GM23338 (cell line): ENCODE data around the gene PRKX. TPM values are rescaled to one million over a fixed set of nuclear protein-coding genes. Genes with fewer than 3 reads are reported as not detected.
"Not testable (repeated sequence)": the region's sequence is repeated elsewhere in the genome, so short reads cannot be mapped to it uniquely, and the experiment has no call there.

ENCODE experiments used
- ATAC-seq: fragments of 200-7000 bp; cut with Tn5 transposase; 3 replicates; pipeline ENCODE4 v1.9.1; 2020
- DNase-seq: peaks from one replicate; pipeline ENCODE4 v3.0.0-alpha.2; 2015; ENCODE audit warnings: low spot score
- H2AFZ ChIP-seq: fragments of 200-600 bp; sonication (generic); 2 replicates; pipeline ENCODE4 v1.8.0; 2016; ENCODE audit warnings: antibody characterized with exemption, mild to moderate bottlenecking, moderate library complexity
- H3F3A ChIP-seq: fragments of 200-600 bp; sonication (generic); replicated peaks from 2 replicates; pipeline ENCODE4 v1.8.0; 2017; ENCODE audit warnings: antibody characterized with exemption, mixed run types, low read depth
- H3K27ac ChIP-seq: fragments of 200-600 bp; sonication (generic); 2 replicates; pipeline ENCODE4 v1.6.1; 2016; ENCODE audit warnings: low read depth
- H3K27me3 ChIP-seq: fragments of 200-600 bp; sonication (generic); 2 replicates; pipeline ENCODE4 v1.8.0; 2016; ENCODE audit warnings: mild to moderate bottlenecking, mixed run types, moderate library complexity; ENCODE audit not compliant: insufficient read depth
- H3K36me3 ChIP-seq: fragments of 200-600 bp; sonication (generic); 2 replicates; pipeline ENCODE4 v1.8.0; 2016; ENCODE audit warnings: mild to moderate bottlenecking; ENCODE audit not compliant: insufficient read depth
- H3K4me1 ChIP-seq: fragments of 200-600 bp; sonication (generic); 2 replicates; pipeline ENCODE4 v1.8.0; 2016; ENCODE audit warnings: mild to moderate bottlenecking, moderate library complexity; ENCODE audit not compliant: insufficient read depth
- H3K4me2 ChIP-seq: fragments of 200-600 bp; sonication (generic); 2 replicates; pipeline ENCODE4 v1.7.1; 2017; ENCODE audit warnings: mixed run types
- H3K4me3 ChIP-seq: fragments of 200-600 bp; sonication (generic); 2 replicates; pipeline ENCODE4 v1.6.1; 2016; ENCODE audit warnings: mixed run types
- H3K79me2 ChIP-seq: fragments of 200-600 bp; sonication (generic); replicated peaks from 2 replicates; pipeline ENCODE4 v1.8.0; 2017; ENCODE audit warnings: mild to moderate bottlenecking; ENCODE audit not compliant: insufficient read depth
- H3K9me2 ChIP-seq: fragments of 200-600 bp; sonication (generic); 2 replicates; pipeline ENCODE4 v1.8.0; 2017; ENCODE audit not compliant: insufficient read depth
- H4K20me1 ChIP-seq: fragments of 200-600 bp; sonication (generic); replicated peaks from 2 replicates; pipeline ENCODE4 v1.8.0; 2017; ENCODE audit warnings: mild to moderate bottlenecking; ENCODE audit not compliant: insufficient read depth
- H3K27ac Mint-ChIP-seq: 2 replicates; pipeline ENCODE4 v1.8.0; 2020; ENCODE audit warnings: inconsistent platforms, mild to moderate bottlenecking, moderate library complexity, mixed read lengths
- H3K27me3 Mint-ChIP-seq: 3 replicates; pipeline ENCODE4 v1.8.0; 2022; ENCODE audit warnings: low read depth, mild to moderate bottlenecking, moderate library complexity, mixed read lengths, inconsistent platforms; ENCODE audit not compliant: insufficient read depth, poor library complexity
- H3K36me3 Mint-ChIP-seq: 3 replicates; pipeline ENCODE4 v1.8.0; 2021; ENCODE audit warnings: low read depth, mild to moderate bottlenecking, inconsistent platforms, moderate library complexity, mixed read lengths
- H3K4me1 Mint-ChIP-seq: 3 replicates; pipeline ENCODE4 v1.8.0; 2020; ENCODE audit warnings: mild to moderate bottlenecking, inconsistent platforms, mixed read lengths
- H3K4me3 Mint-ChIP-seq: 3 replicates; pipeline ENCODE4 v1.8.0; 2021; ENCODE audit warnings: moderate library complexity, mild to moderate bottlenecking, inconsistent platforms, mixed read lengths
- H3K9me3 Mint-ChIP-seq: 3 replicates; pipeline ENCODE4 v1.8.0; 2020; ENCODE audit warnings: moderate library complexity, mild to moderate bottlenecking, inconsistent platforms, mixed read lengths
- CREB1 ChIP-seq: fragments of 250-450 bp; sonication (Bioruptor Pico); IDR thresholded peaks from 2 replicates; pipeline ENCODE4 v1.5.0; 2020; ENCODE audit warnings: low read depth, mild to moderate bottlenecking, moderate library complexity
- EZH2phosphoT487 ChIP-seq: fragments of 200-600 bp; sonication (generic); IDR thresholded peaks from one replicate; pipeline ENCODE4 v1.8.1; 2018; ENCODE audit warnings: antibody characterized with exemption; ENCODE audit not compliant: unreplicated experiment
- JUNB ChIP-seq: IDR thresholded peaks from one replicate; pipeline ENCODE4 v1.6.1; 2016; ENCODE audit warnings: antibody characterized with exemption; ENCODE audit not compliant: unreplicated experiment
- NANOG ChIP-seq: IDR thresholded peaks from 2 replicates; pipeline ENCODE4 v1.6.1; 2016; ENCODE audit warnings: antibody characterized with exemption, borderline replicate concordance
- POLR2AphosphoS5 ChIP-seq: IDR thresholded peaks from 2 replicates; pipeline ENCODE4 v1.6.1; 2016; ENCODE audit warnings: antibody characterized with exemption, low read depth
- STAT1 ChIP-seq: IDR thresholded peaks from one replicate; pipeline ENCODE4 v1.6.1; 2016; ENCODE audit warnings: antibody characterized with exemption; ENCODE audit not compliant: unreplicated experiment
- ZNF114 ChIP-seq: fragments of 250-450 bp; sonication (Bioruptor Pico); IDR thresholded peaks from 2 replicates; pipeline ENCODE4 v1.5.0; 2020; ENCODE audit warnings: mild to moderate bottlenecking, moderate library complexity
- ZNF331 ChIP-seq: fragments of 250-450 bp; sonication (Bioruptor Pico); IDR thresholded peaks from 2 replicates; pipeline ENCODE4 v1.5.0; 2020; ENCODE audit warnings: low read depth, mild to moderate bottlenecking, moderate library complexity
- polyA plus RNA-seq: library from polyadenylated mRNA; unstranded; fragments of >200 nt; fragmentation: Nextera tagmentation; extraction: Ambion mirVana; gene quantifications from 2 replicates; pipeline ENCODE4 v1.2.1, GENCODE V29; 2016
- total RNA-seq: library from RNA; depleted of rRNA; stranded (reverse); fragments of >200 nt; shearing (Covaris generic); gene quantifications from 2 replicates; pipeline ENCODE4 v1.2.3, GENCODE V29; 2014
- TF ChIP-seq, protein P1 (sequence below): fragments of 250-450 bp; sonication (Bioruptor Pico); IDR thresholded peaks from 2 replicates; pipeline ENCODE4 v1.5.0; 2020; ENCODE audit warnings: mild to moderate bottlenecking, moderate library complexity
- TF ChIP-seq, protein P2 (sequence below), 2 experiments: fragments of 200-600 bp in 1 of 2; sonication (generic) in 1 of 2; conservative IDR thresholded peaks; 2 replicates each; pipeline versions ENCODE4 v1.5.1 to v1.6.1; 2016 to 2017; ENCODE audit warnings: antibody characterized with exemption in 2 of 2, low read depth in 2 of 2, mild to moderate bottlenecking in 2 of 2, moderate library complexity in 1 of 2
- TF ChIP-seq, protein P3 (sequence below): IDR thresholded peaks from one replicate; pipeline ENCODE4 v1.6.1; 2018; ENCODE audit warnings: antibody characterized with exemption; ENCODE audit not compliant: unreplicated experiment

Gene PRKX
- total and polyA plus RNA-seq, 2 experiments from 2014 or later, result 12.9 to 43.5 TPM

DNA sequence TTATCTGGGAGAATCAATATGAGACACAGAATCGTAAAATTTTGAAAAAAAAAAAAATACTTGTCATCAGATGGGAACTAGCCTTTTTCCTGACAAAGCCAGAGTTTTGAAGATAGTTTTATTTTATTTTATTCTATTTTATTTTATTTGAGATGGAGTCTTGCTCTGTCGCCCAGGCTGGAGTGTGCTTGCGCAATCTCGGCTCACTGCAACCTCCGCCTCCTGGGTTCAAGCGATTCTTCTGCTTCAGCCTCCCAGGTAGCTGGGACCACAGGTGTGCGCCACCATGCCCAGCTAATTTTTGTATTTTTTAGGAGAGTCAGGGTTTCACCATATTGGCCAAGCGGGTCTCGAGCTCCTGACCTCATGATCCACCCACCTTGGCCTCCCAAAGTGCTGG is 10.0 kb upstream of the PRKX start:
- H3K27ac Mint-ChIP-seq, H3K9me2 ChIP-seq, H3F3A ChIP-seq, H3K4me1 ChIP-seq, H3K4me3 Mint-ChIP-seq, H3K79me2 ChIP-seq, H3K4me1 Mint-ChIP-seq, ATAC-seq, H3K27me3 Mint-ChIP-seq, H2AFZ ChIP-seq, DNase-seq, H3K36me3 ChIP-seq, H3K9me3 Mint-ChIP-seq, H4K20me1 ChIP-seq, H3K4me2 ChIP-seq, H3K27me3 ChIP-seq, H3K4me3 ChIP-seq, H3K27ac ChIP-seq, H3K36me3 Mint-ChIP-seq: not testable (repeated sequence)

DNA sequence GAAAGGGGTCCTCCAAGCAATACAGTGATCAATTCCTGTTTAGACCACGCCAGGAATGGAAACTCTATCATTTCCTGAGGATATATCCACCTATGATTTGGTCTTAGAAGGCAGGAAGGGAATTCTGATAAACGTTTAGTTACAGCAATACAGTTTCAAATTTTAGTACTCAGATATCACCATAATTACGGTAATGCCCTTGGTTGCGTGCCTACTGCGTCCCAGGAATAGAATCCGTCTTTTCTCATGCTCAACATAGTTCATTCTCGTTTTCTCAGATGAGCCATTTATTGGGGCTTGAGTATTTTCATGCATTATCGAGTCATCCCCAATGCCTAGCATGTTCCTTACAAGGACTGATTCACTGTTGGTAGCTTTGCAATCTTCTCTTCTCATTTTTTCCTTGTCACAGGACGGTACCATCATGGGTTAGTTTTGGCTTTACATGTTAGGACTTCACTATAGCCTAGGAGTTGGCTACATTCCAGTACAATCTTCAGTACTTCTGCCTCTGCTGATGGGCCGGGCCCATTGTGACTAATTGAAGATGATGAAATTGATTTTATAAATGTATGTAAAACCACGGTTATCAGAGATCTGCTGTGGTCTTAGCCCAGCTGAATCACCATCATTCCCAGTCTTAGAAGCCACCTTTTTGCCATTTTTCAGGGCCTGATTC is 4.4 kb upstream of the PRKX start:
- ATAC-seq (no peak), DNase-seq (no peak)
- Histone ChIP-seq H3K4me3 (no peak overlapping the region), H3K4me1 (no peaks in the 10 kb centered on the region), H3F3A (no peaks in the 10 kb centered on the region), H3K79me2 (no peaks in the 10 kb centered on the region), H3K4me2 (no peak overlapping the region), H3K36me3 (no peaks in the 10 kb centered on the region), H3K27ac (no peak overlapping the region), H2AFZ (no peak overlapping the region), H3K27me3 (peaks cover 5% of the 10 kb centered on the region; the same call in 1 of the 2 replicates), H4K20me1 (no peaks in the 10 kb centered on the region), H3K9me2 (no peaks in the 10 kb centered on the region)
- Mint-ChIP-seq H3K27ac (no peak overlapping the region), H3K36me3 (no peaks in the 10 kb centered on the region), H3K27me3 (no peaks in the 10 kb centered on the region), H3K9me3 (no peaks in the 10 kb centered on the region; the same call in 2 of the 3 replicates), H3K4me3 (no peak overlapping the region), H3K4me1 (0 out of 3 replicates have a peak, but pooled peaks cover 3% of the 10 kb centered on the region)
- TF ChIP-seq EZH2phosphoT487 (no peak), ZNF114 (CRISPR knock-in tag) (no peak), POLR2AphosphoS5 (no peak), NANOG (no peak), ZNF331 (CRISPR knock-in tag) (no peak), STAT1 (no peak), CREB1 (no peak), JUNB (no peak)
- TF ChIP-seq, protein P1, sequence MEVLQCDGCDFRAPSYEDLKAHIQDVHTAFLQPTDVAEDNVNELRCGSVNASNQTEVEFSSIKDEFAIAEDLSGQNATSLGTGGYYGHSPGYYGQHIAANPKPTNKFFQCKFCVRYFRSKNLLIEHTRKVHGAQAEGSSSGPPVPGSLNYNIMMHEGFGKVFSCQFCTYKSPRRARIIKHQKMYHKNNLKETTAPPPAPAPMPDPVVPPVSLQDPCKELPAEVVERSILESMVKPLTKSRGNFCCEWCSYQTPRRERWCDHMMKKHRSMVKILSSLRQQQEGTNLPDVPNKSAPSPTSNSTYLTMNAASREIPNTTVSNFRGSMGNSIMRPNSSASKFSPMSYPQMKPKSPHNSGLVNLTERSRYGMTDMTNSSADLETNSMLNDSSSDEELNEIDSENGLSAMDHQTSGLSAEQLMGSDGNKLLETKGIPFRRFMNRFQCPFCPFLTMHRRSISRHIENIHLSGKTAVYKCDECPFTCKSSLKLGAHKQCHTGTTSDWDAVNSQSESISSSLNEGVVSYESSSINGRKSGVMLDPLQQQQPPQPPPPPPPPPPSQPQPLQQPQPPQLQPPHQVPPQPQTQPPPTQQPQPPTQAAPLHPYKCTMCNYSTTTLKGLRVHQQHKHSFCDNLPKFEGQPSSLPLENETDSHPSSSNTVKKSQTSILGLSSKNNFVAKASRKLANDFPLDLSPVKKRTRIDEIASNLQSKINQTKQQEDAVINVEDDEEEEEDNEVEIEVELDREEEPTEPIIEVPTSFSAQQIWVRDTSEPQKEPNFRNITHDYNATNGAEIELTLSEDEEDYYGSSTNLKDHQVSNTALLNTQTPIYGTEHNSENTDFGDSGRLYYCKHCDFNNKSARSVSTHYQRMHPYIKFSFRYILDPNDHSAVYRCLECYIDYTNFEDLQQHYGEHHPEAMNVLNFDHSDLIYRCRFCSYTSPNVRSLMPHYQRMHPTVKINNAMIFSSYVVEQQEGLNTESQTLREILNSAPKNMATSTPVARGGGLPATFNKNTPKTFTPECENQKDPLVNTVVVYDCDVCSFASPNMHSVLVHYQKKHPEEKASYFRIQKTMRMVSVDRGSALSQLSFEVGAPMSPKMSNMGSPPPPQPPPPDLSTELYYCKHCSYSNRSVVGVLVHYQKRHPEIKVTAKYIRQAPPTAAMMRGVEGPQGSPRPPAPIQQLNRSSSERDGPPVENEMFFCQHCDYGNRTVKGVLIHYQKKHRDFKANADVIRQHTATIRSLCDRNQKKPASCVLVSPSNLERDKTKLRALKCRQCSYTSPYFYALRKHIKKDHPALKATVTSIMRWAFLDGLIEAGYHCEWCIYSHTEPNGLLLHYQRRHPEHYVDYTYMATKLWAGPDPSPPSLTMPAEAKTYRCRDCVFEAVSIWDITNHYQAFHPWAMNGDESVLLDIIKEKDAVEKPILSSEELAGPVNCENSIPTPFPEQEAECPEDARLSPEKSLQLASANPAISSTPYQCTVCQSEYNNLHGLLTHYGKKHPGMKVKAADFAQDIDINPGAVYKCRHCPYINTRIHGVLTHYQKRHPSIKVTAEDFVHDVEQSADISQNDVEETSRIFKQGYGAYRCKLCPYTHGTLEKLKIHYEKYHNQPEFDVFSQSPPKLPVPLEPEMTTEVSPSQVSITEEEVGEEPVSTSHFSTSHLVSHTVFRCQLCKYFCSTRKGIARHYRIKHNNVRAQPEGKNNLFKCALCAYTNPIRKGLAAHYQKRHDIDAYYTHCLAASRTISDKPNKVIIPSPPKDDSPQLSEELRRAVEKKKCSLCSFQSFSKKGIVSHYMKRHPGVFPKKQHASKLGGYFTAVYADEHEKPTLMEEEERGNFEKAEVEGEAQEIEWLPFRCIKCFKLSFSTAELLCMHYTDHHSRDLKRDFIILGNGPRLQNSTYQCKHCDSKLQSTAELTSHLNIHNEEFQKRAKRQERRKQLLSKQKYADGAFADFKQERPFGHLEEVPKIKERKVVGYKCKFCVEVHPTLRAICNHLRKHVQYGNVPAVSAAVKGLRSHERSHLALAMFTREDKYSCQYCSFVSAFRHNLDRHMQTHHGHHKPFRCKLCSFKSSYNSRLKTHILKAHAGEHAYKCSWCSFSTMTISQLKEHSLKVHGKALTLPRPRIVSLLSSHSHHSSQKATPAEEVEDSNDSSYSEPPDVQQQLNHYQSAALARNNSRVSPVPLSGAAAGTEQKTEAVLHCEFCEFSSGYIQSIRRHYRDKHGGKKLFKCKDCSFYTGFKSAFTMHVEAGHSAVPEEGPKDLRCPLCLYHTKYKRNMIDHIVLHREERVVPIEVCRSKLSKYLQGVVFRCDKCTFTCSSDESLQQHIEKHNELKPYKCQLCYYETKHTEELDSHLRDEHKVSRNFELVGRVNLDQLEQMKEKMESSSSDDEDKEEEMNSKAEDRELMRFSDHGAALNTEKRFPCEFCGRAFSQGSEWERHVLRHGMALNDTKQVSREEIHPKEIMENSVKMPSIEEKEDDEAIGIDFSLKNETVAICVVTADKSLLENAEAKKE, result no peak
- TF ChIP-seq, protein P2, sequence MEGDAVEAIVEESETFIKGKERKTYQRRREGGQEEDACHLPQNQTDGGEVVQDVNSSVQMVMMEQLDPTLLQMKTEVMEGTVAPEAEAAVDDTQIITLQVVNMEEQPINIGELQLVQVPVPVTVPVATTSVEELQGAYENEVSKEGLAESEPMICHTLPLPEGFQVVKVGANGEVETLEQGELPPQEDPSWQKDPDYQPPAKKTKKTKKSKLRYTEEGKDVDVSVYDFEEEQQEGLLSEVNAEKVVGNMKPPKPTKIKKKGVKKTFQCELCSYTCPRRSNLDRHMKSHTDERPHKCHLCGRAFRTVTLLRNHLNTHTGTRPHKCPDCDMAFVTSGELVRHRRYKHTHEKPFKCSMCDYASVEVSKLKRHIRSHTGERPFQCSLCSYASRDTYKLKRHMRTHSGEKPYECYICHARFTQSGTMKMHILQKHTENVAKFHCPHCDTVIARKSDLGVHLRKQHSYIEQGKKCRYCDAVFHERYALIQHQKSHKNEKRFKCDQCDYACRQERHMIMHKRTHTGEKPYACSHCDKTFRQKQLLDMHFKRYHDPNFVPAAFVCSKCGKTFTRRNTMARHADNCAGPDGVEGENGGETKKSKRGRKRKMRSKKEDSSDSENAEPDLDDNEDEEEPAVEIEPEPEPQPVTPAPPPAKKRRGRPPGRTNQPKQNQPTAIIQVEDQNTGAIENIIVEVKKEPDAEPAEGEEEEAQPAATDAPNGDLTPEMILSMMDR (conservative IDR thresholded peaks at IDR 0.05; ENCODE audit: low read depth in 2 of 2), result no peak
- TF ChIP-seq, protein P3, sequence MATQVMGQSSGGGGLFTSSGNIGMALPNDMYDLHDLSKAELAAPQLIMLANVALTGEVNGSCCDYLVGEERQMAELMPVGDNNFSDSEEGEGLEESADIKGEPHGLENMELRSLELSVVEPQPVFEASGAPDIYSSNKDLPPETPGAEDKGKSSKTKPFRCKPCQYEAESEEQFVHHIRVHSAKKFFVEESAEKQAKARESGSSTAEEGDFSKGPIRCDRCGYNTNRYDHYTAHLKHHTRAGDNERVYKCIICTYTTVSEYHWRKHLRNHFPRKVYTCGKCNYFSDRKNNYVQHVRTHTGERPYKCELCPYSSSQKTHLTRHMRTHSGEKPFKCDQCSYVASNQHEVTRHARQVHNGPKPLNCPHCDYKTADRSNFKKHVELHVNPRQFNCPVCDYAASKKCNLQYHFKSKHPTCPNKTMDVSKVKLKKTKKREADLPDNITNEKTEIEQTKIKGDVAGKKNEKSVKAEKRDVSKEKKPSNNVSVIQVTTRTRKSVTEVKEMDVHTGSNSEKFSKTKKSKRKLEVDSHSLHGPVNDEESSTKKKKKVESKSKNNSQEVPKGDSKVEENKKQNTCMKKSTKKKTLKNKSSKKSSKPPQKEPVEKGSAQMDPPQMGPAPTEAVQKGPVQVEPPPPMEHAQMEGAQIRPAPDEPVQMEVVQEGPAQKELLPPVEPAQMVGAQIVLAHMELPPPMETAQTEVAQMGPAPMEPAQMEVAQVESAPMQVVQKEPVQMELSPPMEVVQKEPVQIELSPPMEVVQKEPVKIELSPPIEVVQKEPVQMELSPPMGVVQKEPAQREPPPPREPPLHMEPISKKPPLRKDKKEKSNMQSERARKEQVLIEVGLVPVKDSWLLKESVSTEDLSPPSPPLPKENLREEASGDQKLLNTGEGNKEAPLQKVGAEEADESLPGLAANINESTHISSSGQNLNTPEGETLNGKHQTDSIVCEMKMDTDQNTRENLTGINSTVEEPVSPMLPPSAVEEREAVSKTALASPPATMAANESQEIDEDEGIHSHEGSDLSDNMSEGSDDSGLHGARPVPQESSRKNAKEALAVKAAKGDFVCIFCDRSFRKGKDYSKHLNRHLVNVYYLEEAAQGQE, result no peak
